ENCODE results near the gene NPVF.

The NPVF gene, protein sequence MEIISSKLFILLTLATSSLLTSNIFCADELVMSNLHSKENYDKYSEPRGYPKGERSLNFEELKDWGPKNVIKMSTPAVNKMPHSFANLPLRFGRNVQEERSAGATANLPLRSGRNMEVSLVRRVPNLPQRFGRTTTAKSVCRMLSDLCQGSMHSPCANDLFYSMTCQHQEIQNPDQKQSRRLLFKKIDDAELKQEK

DNA sequence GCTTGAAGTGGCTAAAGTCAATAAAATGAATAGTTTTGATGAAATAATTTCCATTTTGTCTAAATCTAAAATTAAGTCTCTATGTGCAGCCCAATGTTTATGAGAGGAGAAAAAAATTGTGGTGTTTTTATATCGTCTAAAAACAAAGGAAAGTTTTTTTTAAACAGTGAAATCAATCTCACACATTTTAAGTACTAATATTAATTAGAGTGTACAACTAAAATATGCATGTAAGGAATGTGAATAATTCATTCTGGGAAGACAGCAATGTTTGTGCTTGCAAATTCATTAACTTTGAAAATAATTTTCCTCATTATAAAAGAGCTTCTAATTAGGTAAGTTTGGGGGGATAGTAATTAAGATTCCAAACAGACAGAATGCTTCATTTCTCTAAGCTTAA, at the start of gene NPVF:
Gene NPVF (minus strand): TSS at position 101 of the 400 bp plus-strand sequence. CDS start 47 bp downstream, at position 54.
- no peak within 1 kb of the TSS for H3K9ac ChIP-seq (ENCODE audit: low read length in 2 of 2)
- H3K9me3 ChIP-seq (ENCODE audit: control insufficient read depth in 2 of 2, low read length in 2 of 2): no peaks in the 10 kb centered on the region
- no peaks in the 10 kb centered on the region for H3K36me3 ChIP-seq (ENCODE audit: control insufficient read depth in 2 of 2, insufficient read depth in 2 of 2, low read length in 2 of 2)
- H3K4me3 ChIP-seq (ENCODE audit: low read length in 2 of 2): no peak within 1 kb of the TSS
- no peak within 1 kb of the TSS for H3K27ac ChIP-seq (ENCODE audit: low read length)
- H3K4me1 ChIP-seq (ENCODE audit: control insufficient read depth, insufficient read depth, low read length): no peaks in the 10 kb centered on the region
- H3K27me3 ChIP-seq (ENCODE audit: control insufficient read depth in 1 of 2, insufficient read depth in 2 of 2, low read length in 2 of 2): peaks cover 0 to 5% of the 10 kb centered on the region in 2 donors

DNA sequence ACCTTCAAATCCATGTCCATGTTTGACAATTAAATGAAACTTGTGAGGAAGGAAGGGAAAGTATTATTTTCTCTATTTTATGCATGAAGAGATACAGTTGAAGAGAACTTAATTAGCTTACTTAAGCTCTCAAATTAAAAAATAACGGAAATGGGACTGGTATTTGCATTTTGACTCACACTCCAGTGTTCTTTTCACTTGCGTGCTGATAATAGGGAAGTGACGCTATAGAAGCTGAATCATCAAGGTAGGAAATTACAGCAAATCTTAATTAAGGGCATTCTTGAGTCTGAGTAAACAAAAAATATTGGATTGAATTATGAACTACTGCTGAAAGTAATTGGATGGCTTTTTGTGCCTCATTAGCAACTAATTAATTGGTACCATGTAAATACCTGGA, 44.0 kb upstream of the NPVF start:
- H3K9ac ChIP-seq (ENCODE audit: low read length in 2 of 2): no peak overlapping the region
- no peak overlapping the region for H3K4me3 ChIP-seq (ENCODE audit: low read length in 2 of 2)
- no peaks in the 10 kb centered on the region for H3K4me1 ChIP-seq (ENCODE audit: control insufficient read depth, insufficient read depth, low read length)
- no peak overlapping the region for H3K27ac ChIP-seq (ENCODE audit: low read length)
- no peaks in the 10 kb centered on the region for H3K9me3 ChIP-seq (ENCODE audit: control insufficient read depth in 2 of 2, low read length in 2 of 2)
- no peaks in the 10 kb centered on the region for H3K36me3 ChIP-seq (ENCODE audit: control insufficient read depth in 2 of 2, insufficient read depth in 2 of 2, low read length in 2 of 2)
- no peaks in the 10 kb centered on the region for H3K27me3 ChIP-seq (ENCODE audit: control insufficient read depth in 1 of 2, insufficient read depth in 2 of 2, low read length in 2 of 2)

DNA sequence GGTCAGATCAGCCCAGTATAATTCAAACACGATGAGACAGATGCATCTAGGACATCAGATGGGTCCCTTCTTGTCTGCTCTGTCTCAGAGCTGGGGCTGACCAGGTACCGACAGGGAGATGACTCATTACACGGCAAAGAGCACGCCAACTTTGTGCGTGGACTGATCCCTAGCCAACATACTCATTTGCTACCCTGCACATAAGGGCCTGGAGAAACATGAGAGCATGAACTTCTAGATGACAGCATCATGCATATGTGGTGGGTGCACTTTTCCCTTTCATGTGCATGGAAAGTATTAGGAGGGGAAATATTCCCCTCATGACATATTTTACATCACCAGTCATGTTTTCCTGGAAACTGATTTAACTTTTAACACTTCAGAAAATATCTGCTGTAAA, 35.1 kb upstream of the NPVF start:
- H3K4me3 ChIP-seq (ENCODE audit: low read length in 2 of 2): no peak overlapping the region
- no peaks in the 10 kb centered on the region for H3K9me3 ChIP-seq (ENCODE audit: control insufficient read depth in 2 of 2, low read length in 2 of 2)
- H3K27me3 ChIP-seq (ENCODE audit: control insufficient read depth in 1 of 2, insufficient read depth in 2 of 2, low read length in 2 of 2): no peaks in the 10 kb centered on the region
- no peak overlapping the region for H3K27ac ChIP-seq (ENCODE audit: low read length)
- H3K4me1 ChIP-seq (ENCODE audit: control insufficient read depth, insufficient read depth, low read length): peaks cover 2% of the 10 kb centered on the region
- H3K36me3 ChIP-seq (ENCODE audit: control insufficient read depth in 2 of 2, insufficient read depth in 2 of 2, low read length in 2 of 2): no peaks in the 10 kb centered on the region
- H3K9ac ChIP-seq (ENCODE audit: low read length in 2 of 2): no peak overlapping the region

DNA sequence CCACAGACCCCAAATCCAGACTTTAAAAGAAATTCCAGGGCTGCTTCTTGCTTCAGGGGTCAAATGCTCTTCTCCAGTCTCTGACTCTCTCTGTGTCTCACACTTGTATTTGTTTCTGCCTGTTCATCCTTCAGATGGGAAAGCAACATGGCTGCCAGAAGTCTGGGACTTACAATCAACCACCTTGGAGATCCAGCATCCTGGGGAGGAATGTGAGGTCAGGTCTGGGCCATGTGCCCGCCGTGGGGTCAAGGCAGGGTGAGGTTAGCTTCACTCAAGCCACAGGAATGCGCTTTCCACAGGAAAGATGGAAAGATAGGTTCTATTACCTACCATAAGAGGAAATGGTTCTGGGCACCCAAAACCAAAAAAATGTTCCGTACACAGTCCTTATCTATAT, 34.3 kb upstream of the NPVF start:
- Histone ChIP-seq H3K9me3 (ENCODE audit: control insufficient read depth in 2 of 2, low read length in 2 of 2) (no peaks in the 10 kb centered on the region), H3K9ac (ENCODE audit: low read length in 2 of 2) (no peak overlapping the region), H3K27ac (ENCODE audit: low read length) (no peak overlapping the region), H3K4me3 (ENCODE audit: low read length in 2 of 2) (no peak overlapping the region), H3K27me3 (ENCODE audit: control insufficient read depth in 1 of 2, insufficient read depth in 2 of 2, low read length in 2 of 2) (no peaks in the 10 kb centered on the region), H3K36me3 (ENCODE audit: control insufficient read depth in 2 of 2, insufficient read depth in 2 of 2, low read length in 2 of 2) (no peaks in the 10 kb centered on the region), H3K4me1 (ENCODE audit: control insufficient read depth, insufficient read depth, low read length) (peaks cover 2% of the 10 kb centered on the region)

DNA sequence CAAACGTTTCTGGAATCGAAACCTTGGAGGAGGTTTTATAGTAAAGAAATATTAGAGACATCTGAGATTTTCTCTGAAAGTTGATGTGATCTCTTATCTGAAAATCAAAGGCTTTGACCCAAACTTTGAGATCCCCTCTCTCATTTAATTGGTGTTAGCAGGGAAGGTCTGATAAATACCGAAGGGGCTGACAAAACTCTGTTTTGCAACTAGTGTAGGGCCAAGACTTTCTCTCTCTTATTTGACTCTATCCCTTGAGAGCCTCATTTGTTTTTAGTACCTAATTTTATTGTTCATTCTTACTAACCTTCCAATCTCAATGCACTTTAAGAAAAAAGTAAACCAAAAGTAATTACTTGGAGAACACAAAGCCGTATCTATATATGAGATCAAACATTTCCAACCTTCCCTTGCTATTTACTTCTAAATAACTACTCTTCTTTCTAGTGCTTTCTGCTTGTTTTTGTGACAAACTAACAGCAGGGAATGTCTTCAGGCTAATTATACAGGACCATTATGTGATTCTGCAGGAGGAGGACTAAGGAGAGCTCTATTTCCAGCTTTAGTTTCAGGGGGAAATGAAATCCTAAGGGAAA, 33.4 kb upstream of the NPVF start:
- no peaks in the 10 kb centered on the region for H3K36me3 ChIP-seq (ENCODE audit: control insufficient read depth in 2 of 2, insufficient read depth in 2 of 2, low read length in 2 of 2)
- H3K9ac ChIP-seq (ENCODE audit: low read length in 2 of 2): no peak overlapping the region
- H3K4me1 ChIP-seq (ENCODE audit: control insufficient read depth, insufficient read depth, low read length): peaks cover 2% of the 10 kb centered on the region
- H3K27ac ChIP-seq (ENCODE audit: low read length): no peak overlapping the region
- no peak overlapping the region for H3K4me3 ChIP-seq (ENCODE audit: low read length in 2 of 2)
- no peaks in the 10 kb centered on the region for H3K9me3 ChIP-seq (ENCODE audit: control insufficient read depth in 2 of 2, low read length in 2 of 2)
- H3K27me3 ChIP-seq (ENCODE audit: control insufficient read depth in 1 of 2, insufficient read depth in 2 of 2, low read length in 2 of 2): no peaks in the 10 kb centered on the region

DNA sequence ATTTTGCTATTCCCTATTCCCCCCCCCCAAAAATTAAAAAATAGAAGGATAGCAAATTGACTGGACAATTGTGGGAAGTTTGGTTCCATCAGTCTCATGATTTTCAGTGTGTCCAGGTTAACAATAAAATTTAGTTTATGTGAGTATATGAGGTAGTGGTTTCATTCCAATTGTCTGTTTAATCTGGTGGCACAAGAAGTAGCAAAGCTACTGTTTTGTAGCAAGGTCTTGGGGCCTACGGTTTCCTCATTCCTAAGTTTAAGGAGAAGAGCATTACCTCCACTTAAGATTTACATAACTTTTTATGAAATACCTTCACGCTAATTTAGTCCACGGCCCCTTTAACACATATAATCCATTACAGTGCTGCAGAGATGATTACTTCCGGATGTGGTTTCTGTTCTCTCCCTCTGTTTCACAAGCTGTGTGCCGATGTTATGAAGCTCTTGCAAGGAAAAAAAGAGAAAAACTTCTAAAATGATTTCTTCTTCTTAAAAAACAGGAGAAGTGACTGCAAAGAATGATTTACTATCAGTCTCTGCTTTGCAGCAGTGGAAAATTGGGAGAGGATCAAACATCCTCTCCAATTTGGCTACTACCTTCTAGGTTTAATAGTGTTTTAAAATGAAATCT, 32.7 kb upstream of the NPVF start:
- Histone ChIP-seq H3K27ac (ENCODE audit: low read length) (no peak overlapping the region), H3K36me3 (ENCODE audit: control insufficient read depth in 2 of 2, insufficient read depth in 2 of 2, low read length in 2 of 2) (no peaks in the 10 kb centered on the region), H3K9ac (ENCODE audit: low read length in 2 of 2) (no peak overlapping the region), H3K4me1 (ENCODE audit: control insufficient read depth, insufficient read depth, low read length) (peaks cover 2% of the 10 kb centered on the region), H3K4me3 (ENCODE audit: low read length in 2 of 2) (no peak overlapping the region), H3K27me3 (ENCODE audit: control insufficient read depth in 1 of 2, insufficient read depth in 2 of 2, low read length in 2 of 2) (no peaks in the 10 kb centered on the region), H3K9me3 (ENCODE audit: control insufficient read depth in 2 of 2, low read length in 2 of 2) (no peaks in the 10 kb centered on the region)

DNA sequence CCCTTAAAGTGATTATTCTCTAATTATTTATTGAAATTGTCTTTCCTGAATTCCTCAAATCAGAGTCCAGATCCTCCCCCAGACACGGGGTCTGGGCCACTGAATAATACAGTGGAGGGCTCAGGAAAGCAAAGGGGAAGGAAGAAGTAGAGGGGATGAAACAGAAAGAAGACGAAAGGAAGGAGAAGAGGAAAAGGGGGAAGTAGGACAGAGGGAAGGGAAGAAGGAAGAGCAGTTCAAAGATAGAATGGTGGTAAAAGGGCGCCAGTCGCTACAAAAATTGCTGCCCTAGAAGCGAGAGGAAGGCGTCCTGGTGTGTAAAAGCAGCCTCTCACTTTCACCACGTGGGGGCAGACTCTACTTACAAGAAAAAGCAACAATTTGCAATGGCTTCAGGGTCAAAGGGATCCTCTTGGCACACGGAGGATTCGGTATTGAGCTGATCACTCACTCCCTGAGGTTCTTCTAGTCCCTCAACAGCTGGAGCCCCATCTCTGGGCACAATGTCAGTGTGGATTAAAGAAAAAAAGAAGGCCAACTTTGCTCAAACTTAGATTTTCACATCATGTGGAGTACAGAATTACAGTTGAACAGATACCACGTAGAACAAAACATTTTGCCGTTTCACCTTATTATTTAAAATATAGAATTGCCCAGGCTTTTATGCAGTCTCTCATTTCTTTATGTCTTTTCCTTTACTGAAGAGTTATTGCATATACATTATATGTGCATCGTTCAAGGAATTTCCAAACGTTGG, 31.4 kb upstream of the NPVF start:
- no peak overlapping the region for H3K9ac ChIP-seq (ENCODE audit: low read length in 2 of 2)
- H3K4me1 ChIP-seq (ENCODE audit: control insufficient read depth, insufficient read depth, low read length): peaks cover 2% of the 10 kb centered on the region
- no peak overlapping the region for H3K4me3 ChIP-seq (ENCODE audit: low read length in 2 of 2)
- H3K9me3 ChIP-seq (ENCODE audit: control insufficient read depth in 2 of 2, low read length in 2 of 2): no peaks in the 10 kb centered on the region
- no peaks in the 10 kb centered on the region for H3K27me3 ChIP-seq (ENCODE audit: control insufficient read depth in 1 of 2, insufficient read depth in 2 of 2, low read length in 2 of 2)
- H3K27ac ChIP-seq (ENCODE audit: low read length): no peak overlapping the region
- H3K36me3 ChIP-seq (ENCODE audit: control insufficient read depth in 2 of 2, insufficient read depth in 2 of 2, low read length in 2 of 2): no peaks in the 10 kb centered on the region

DNA sequence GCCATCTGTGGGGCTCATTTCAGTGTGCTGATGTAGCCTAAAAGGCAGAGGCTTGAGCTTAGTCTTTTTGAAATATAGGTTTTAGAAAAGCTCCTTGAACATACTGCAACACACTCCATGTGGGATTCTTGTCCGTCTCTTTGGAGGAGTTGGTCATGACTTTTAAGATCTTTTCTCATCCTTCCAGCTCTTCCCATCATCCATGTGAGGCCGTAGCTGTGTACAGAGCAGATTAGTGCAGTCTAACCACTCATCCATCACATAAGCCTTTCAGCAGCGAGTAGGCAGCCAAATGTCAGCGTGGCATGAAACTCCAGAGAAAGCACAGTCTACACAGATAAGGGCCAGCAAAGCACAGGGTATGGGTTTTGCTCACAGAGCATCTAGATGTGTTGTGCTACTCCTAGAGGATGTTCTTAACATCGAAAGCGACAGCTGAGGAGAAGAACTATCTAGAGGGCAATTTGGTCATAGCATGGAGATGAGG, 28.1 kb upstream of the NPVF start:
- Histone ChIP-seq H3K4me3 (ENCODE audit: low read length in 2 of 2) (no peak overlapping the region), H3K4me1 (ENCODE audit: control insufficient read depth, insufficient read depth, low read length) (peaks cover 2% of the 10 kb centered on the region), H3K27ac (ENCODE audit: low read length) (no peak overlapping the region), H3K27me3 (ENCODE audit: control insufficient read depth in 1 of 2, insufficient read depth in 2 of 2, low read length in 2 of 2) (no peaks in the 10 kb centered on the region), H3K36me3 (ENCODE audit: control insufficient read depth in 2 of 2, insufficient read depth in 2 of 2, low read length in 2 of 2) (no peaks in the 10 kb centered on the region), H3K9ac (ENCODE audit: low read length in 2 of 2) (no peak overlapping the region), H3K9me3 (ENCODE audit: control insufficient read depth in 2 of 2, low read length in 2 of 2) (no peaks in the 10 kb centered on the region)

DNA sequence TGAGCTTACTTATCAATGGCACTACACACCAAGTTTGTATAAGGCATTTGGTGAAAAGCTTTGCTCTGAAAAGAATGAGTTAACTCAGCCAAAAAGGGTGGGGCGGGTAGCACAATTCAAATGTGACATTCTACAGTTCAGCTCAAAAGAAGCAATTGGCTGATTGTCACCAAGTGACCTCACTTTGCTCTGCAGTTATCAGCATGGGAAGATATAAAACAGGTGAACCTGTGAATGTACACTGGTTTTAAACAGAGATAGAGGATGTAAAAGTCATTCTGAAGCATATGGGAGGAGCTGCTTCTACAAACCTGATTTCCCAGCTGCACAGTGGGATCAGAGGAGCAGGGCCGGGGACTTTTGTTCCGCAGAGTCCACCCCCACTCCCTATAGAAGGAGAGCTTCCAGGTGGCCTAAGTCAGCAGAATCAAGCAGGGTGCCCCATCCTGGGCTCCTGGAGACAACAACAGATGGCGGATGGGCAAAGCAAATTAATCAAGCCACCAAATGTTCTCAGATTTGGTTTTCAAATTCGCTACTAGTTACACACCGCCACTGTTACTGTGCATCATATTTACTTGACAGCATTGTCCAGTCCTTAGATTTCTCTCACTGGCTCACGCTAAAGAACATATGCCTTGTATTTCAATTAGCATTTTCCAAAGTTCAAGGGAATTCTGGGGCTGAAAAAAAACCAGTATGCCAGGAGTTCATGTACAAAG, 27.5 kb upstream of the NPVF start:
- H3K9me3 ChIP-seq (ENCODE audit: control insufficient read depth in 2 of 2, low read length in 2 of 2): no peaks in the 10 kb centered on the region
- peaks cover 2% of the 10 kb centered on the region for H3K4me1 ChIP-seq (ENCODE audit: control insufficient read depth, insufficient read depth, low read length)
- no peak overlapping the region for H3K9ac ChIP-seq (ENCODE audit: low read length in 2 of 2)
- H3K36me3 ChIP-seq (ENCODE audit: control insufficient read depth in 2 of 2, insufficient read depth in 2 of 2, low read length in 2 of 2): no peaks in the 10 kb centered on the region
- no peaks in the 10 kb centered on the region for H3K27me3 ChIP-seq (ENCODE audit: control insufficient read depth in 1 of 2, insufficient read depth in 2 of 2, low read length in 2 of 2)
- no peak overlapping the region for H3K27ac ChIP-seq (ENCODE audit: low read length)
- H3K4me3 ChIP-seq (ENCODE audit: low read length in 2 of 2): no peak overlapping the region

DNA sequence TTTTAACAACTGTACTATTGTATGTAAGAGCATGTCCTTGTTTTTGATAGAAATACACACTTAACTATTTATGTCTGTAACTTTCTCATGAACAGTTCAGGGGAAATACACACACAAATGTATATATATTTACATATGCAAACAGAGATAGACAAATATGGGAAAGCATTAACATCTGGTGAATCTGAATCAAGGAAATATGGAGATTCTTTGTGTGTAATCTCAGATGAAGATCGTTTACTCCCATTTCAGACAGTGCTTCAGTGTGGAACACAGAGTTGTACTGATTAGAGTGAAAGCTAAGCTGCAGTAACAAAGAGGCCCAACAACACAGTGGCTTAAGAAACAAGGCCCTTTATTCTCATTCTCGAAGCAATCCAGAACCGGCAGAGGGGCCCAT, 26.3 kb upstream of the NPVF start:
- Histone ChIP-seq H3K27ac (ENCODE audit: low read length) (no peak overlapping the region), H3K4me3 (ENCODE audit: low read length in 2 of 2) (no peak overlapping the region), H3K9ac (ENCODE audit: low read length in 2 of 2) (no peak overlapping the region), H3K36me3 (ENCODE audit: control insufficient read depth in 2 of 2, insufficient read depth in 2 of 2, low read length in 2 of 2) (no peaks in the 10 kb centered on the region), H3K27me3 (ENCODE audit: control insufficient read depth in 1 of 2, insufficient read depth in 2 of 2, low read length in 2 of 2) (no peaks in the 10 kb centered on the region), H3K9me3 (ENCODE audit: control insufficient read depth in 2 of 2, low read length in 2 of 2) (no peaks in the 10 kb centered on the region), H3K4me1 (ENCODE audit: control insufficient read depth, insufficient read depth, low read length) (no peaks in the 10 kb centered on the region)
